GM21619 (cell line): Measurements from ENCODE around the gene ANKRD45.
"Not testable (repeated sequence)": the region's sequence is repeated elsewhere in the genome, so short reads cannot be mapped to it uniquely, and the experiment has no call there.

Experiments used
- ATAC-seq: cut with Tn5 transposase; IDR thresholded peaks from one replicate; pipeline ENCODE4 v1.9.1; 2021; ENCODE audit not compliant: unreplicated experiment

Gene ANKRD45

GRCh38 chr1:173573596-173573995 is 96.1 kb downstream of the ANKRD45 start:
- ATAC-seq, result no peak

DNA sequence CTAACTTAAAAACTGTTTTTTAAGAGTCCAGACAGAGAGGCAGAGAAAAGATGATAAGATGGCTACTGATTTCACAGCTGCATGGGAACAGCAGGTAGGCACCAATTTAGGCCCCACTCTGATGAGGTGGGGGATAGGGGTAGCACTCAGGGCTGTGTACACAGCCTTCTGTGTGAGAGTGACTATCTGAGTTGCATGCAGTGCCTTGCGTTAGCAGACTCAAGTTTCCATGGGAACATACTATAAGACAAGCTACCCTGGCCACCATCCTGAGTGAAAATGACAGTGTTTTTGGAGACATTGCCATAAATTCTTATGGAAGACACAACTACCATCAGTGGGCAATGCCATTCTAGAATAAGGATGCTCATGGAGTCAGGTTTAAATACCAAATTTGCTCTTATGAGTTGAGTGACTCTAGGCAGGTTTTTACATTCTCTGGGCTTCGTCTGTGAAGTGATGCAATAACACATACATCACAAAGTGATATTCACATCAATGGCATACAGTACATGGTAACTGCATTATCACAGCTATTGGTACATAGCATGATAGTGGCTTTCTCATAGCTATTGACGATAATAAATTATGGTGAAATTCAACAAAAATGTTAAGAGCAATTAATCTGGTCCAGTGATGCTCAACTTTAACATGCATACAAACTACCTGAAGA is 97.3 kb downstream of the ANKRD45 start:
- ATAC-seq, result no peak

GRCh38 chr1:173570370-173571007 is 99.2 kb downstream of the ANKRD45 start:
- peak; percentile 87 for ATAC-seq

DNA sequence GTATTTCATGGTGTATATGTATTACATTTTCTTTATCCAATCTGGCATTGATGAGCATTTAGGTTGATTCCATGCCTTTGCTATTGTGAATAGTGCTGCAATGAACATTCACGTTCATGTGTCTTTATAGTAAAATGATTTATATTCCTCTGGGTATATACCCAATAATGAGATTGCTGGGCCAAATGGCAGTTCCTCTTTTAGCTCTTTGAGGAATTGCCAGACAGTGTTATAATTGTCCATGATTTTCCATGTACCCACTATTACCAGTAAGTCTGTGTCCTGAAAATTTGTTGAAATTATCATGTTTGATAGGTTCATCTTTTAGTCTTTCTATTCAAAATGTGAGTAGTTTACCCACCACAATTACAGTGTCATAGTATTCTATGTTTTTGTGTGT is 101.2 kb downstream of the ANKRD45 start:
- ATAC-seq, result no peak

DNA sequence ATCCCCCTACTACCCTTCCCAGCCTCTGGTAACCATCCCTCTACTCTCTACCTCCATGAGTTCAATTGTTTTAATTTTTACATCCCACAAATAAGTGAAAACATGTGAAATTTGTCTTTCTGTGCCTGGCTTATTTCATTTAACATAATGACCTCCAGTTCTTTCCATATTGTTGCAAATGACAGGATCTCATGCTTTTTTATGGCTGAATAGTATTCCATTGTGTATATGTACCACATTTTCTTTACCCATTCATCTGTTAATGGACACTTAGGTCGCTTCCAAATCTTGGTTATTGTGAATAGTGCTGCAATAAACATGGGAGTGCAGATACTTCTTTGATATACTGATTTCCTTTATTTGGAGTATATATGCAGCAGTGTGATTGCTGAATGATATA is 105.8 kb downstream of the ANKRD45 start:
- not testable (repeated sequence) for ATAC-seq

GRCh38 chr1:173562813-173563212 is 106.8 kb downstream of the ANKRD45 start:
- ATAC-seq, result no peak

DNA sequence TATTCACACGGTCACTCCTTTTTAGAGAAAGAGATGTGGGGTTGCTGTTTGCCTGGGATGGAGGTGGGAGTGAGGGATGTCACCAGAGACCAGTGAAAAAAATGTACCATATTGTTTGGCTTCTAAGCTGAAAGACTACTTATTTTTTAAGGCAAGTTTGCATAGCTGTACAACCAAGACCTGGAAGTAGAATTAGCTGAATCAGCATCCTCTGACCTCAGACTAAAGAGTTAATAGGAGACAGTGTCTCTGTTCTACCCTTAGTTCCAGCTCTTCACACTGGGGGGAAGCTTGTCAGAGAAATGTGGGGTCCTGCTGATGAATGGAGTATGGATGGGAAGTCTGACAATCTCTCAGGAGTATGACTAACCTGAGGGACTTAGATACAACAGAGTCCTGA is 108.4 kb downstream of the ANKRD45 start:
- no peak for ATAC-seq

DNA sequence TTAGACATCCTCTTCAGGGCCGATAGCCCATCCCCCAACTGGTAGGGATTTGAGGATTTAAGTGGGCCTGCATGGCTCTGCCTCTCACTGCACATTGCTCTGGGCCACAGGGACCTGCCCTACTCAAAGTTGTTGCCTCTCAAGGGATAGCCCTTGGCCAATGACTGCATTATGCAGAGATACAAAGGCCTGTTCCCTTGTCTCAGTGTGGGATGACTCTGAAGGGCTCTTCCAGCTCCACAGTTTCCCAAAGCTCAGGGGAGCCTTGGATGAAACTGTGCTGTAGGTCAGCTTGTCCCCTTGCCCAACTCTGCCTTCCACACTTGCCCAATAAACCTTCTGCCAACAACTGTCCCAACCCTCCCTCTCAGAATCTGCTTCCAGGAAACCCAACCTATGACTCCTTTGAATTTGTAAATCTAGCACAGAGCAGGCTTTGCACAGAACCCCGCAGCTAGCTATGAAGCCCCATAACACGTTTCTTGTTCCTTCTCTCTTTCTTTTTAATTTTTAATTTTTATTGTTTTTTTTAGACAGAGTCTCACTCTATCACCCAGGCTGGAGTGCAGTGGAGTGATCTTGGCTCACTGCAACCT is 109.3 kb downstream of the ANKRD45 start:
- ATAC-seq, result no peak
